Stimulated activated CD8-positive, alpha-beta memory T cell treated with anti-CD3 and anti-CD28 coated beads, Interleukin-4, amount 100 ng/mL, for 48 hours (primary cell): ENCODE measurements around the gene FGD2.

Experiments
- DNase-seq: peaks from one replicate; pipeline ENCODE4 v3.0.0-alpha.2; 2020

The FGD2 gene

GRCh38 chr6:37061157-37061804, 55.8 kb downstream of the FGD2 start:
- no peak for DNase-seq

- no peak for DNase-seq
These were observed 57.0 kb downstream of the FGD2 start for GRCh38 chr6:37062424-37062823.

GRCh38 chr6:37068356-37069270, 63.2 kb downstream of the FGD2 start:
- DNase-seq, result no peak

GRCh38 chr6:37069639-37070038, 64.2 kb downstream of the FGD2 start:
- DNase-seq, result no peak

GRCh38 chr6:37072526-37072925, 67.1 kb downstream of the FGD2 start:
- no peak for DNase-seq

GRCh38 chr6:37074053-37074827, 68.8 kb downstream of the FGD2 start:
- no peak for DNase-seq

GRCh38 chr6:37077191-37077904, 71.9 kb downstream of the FGD2 start:
- DNase-seq, result no peak

GRCh38 chr6:37077905-37078296, 72.4 kb downstream of the FGD2 start:
- no peak for DNase-seq
